HUES48 (cell line): ENCODE measurements around the gene GP9.

ENCODE experiments used
- H3K27ac ChIP-seq: one replicate; pipeline ENCODE4 v1.7.0; 2013; ENCODE audit warnings: low read depth, low read length, inconsistent platforms
- H3K27me3 ChIP-seq: 2 replicates; pipeline ENCODE4 v1.6.1; 2013; ENCODE audit warnings: mild to moderate bottlenecking, low read length; ENCODE audit not compliant: control insufficient read depth, insufficient read depth
- H3K36me3 ChIP-seq: 2 replicates; pipeline ENCODE4 v1.6.1; 2013; ENCODE audit warnings: low read length; ENCODE audit not compliant: control insufficient read depth, insufficient read depth
- H3K4me1 ChIP-seq: 2 replicates; pipeline ENCODE4 v1.6.1; 2013; ENCODE audit warnings: mild to moderate bottlenecking, low read length; ENCODE audit not compliant: control insufficient read depth, insufficient read depth
- H3K4me3 ChIP-seq: 2 replicates; pipeline ENCODE4 v1.5.1; 2013; ENCODE audit warnings: mild to moderate bottlenecking, low read depth, low read length
- H3K9ac ChIP-seq: 2 replicates; pipeline ENCODE4 v1.6.1; 2013; ENCODE audit warnings: mild to moderate bottlenecking, low read depth, low read length, moderate library complexity
- H3K9me3 ChIP-seq: 2 replicates; pipeline ENCODE4 v1.6.1; 2013; ENCODE audit warnings: low read length; ENCODE audit not compliant: control insufficient read depth, insufficient read depth

Gene GP9

GRCh38 chr3:129060276-129061022, at the start of gene GP9:
Gene GP9, plus strand, starts transcription at chr3:129060779. Its CDS starts 961 bp downstream, at chr3:129061740.
- H3K9ac ChIP-seq, result no peak within 1 kb of the TSS
- no peaks in the 10 kb centered on the region for H3K27me3 ChIP-seq
- H3K27ac ChIP-seq, result no peak within 1 kb of the TSS
- no peaks in the 10 kb centered on the region for H3K9me3 ChIP-seq
- no peaks in the 10 kb centered on the region for H3K36me3 ChIP-seq
- H3K4me3 ChIP-seq, result no peak within 1 kb of the TSS
- no peaks in the 10 kb centered on the region for H3K4me1 ChIP-seq

- no peaks in the 10 kb centered on the region for H3K4me1 ChIP-seq
- H3K36me3 ChIP-seq, result no peaks in the 10 kb centered on the region
- peaks cover 2% of the 10 kb centered on the region; the same call in 1 of the 2 replicates for H3K27me3 ChIP-seq
- no peak overlapping the region for H3K27ac ChIP-seq
- no peak overlapping the region for H3K4me3 ChIP-seq
- H3K9ac ChIP-seq, result no peak overlapping the region
- H3K9me3 ChIP-seq, result no peaks in the 10 kb centered on the region
These were observed 47.1 kb upstream of the GP9 start for GRCh38 chr3:129013491-129013891.

GRCh38 chr3:129014148-129014547, 46.4 kb upstream of the GP9 start:
- H3K36me3 ChIP-seq, result no peaks in the 10 kb centered on the region
- no peaks in the 10 kb centered on the region; the same call in 1 of the 2 replicates for H3K27me3 ChIP-seq
- no peak overlapping the region for H3K4me3 ChIP-seq
- no peaks in the 10 kb centered on the region for H3K9me3 ChIP-seq
- no peak overlapping the region for H3K9ac ChIP-seq
- H3K4me1 ChIP-seq, result no peaks in the 10 kb centered on the region
- no peak overlapping the region for H3K27ac ChIP-seq

GRCh38 chr3:129014793-129015345, 45.7 kb upstream of the GP9 start:
- Histone ChIP-seq H3K27ac (no peak overlapping the region), H3K4me3 (no peak overlapping the region), H3K36me3 (no peaks in the 10 kb centered on the region), H3K27me3 (no peaks in the 10 kb centered on the region; the same call in 1 of the 2 replicates), H3K9ac (no peak overlapping the region), H3K4me1 (no peaks in the 10 kb centered on the region), H3K9me3 (no peaks in the 10 kb centered on the region)

- Histone ChIP-seq H3K4me3 (no peak overlapping the region), H3K27ac (no peak overlapping the region), H3K36me3 (no peaks in the 10 kb centered on the region), H3K9ac (no peak overlapping the region), H3K27me3 (no peaks in the 10 kb centered on the region; the same call in 1 of the 2 replicates), H3K9me3 (no peaks in the 10 kb centered on the region), H3K4me1 (no peaks in the 10 kb centered on the region)
These were observed 45.0 kb upstream of the GP9 start for GRCh38 chr3:129015388-129016105.

- Histone ChIP-seq H3K4me1 (no peaks in the 10 kb centered on the region), H3K9me3 (no peaks in the 10 kb centered on the region), H3K4me3 (no peak overlapping the region), H3K9ac (no peak overlapping the region), H3K27ac (no peak overlapping the region), H3K36me3 (no peaks in the 10 kb centered on the region), H3K27me3 (no peaks in the 10 kb centered on the region; the same call in 1 of the 2 replicates)
These were observed 44.2 kb upstream of the GP9 start for GRCh38 chr3:129016356-129016719.

- Histone ChIP-seq H3K9ac (no peak overlapping the region), H3K27me3 (no peaks in the 10 kb centered on the region; the same call in 1 of the 2 replicates), H3K9me3 (no peaks in the 10 kb centered on the region), H3K4me1 (no peaks in the 10 kb centered on the region), H3K27ac (no peak overlapping the region), H3K4me3 (no peak overlapping the region), H3K36me3 (no peaks in the 10 kb centered on the region)
These were observed 43.7 kb upstream of the GP9 start for GRCh38 chr3:129016720-129017483.

- H3K4me3 ChIP-seq, result no peak overlapping the region
- no peaks in the 10 kb centered on the region for H3K9me3 ChIP-seq
- no peaks in the 10 kb centered on the region; the same call in 1 of the 2 replicates for H3K27me3 ChIP-seq
- H3K4me1 ChIP-seq, result no peaks in the 10 kb centered on the region
- no peak overlapping the region for H3K9ac ChIP-seq
- H3K36me3 ChIP-seq, result no peaks in the 10 kb centered on the region
- no peak overlapping the region for H3K27ac ChIP-seq
These were observed 43.1 kb upstream of the GP9 start for GRCh38 chr3:129017484-129017899.

- Histone ChIP-seq H3K4me3 (no peak overlapping the region), H3K27ac (no peak overlapping the region), H3K9ac (no peak overlapping the region), H3K27me3 (no peaks in the 10 kb centered on the region; the same call in 1 of the 2 replicates), H3K36me3 (no peaks in the 10 kb centered on the region), H3K9me3 (no peaks in the 10 kb centered on the region), H3K4me1 (no peaks in the 10 kb centered on the region)
These were observed 42.3 kb upstream of the GP9 start for GRCh38 chr3:129018271-129018670.

GRCh38 chr3:129018751-129019150, 41.8 kb upstream of the GP9 start:
- H3K4me3 ChIP-seq, result no peak overlapping the region
- H3K36me3 ChIP-seq, result no peaks in the 10 kb centered on the region
- no peak overlapping the region for H3K9ac ChIP-seq
- no peaks in the 10 kb centered on the region; the same call in none of the 2 replicates for H3K27me3 ChIP-seq
- no peaks in the 10 kb centered on the region for H3K4me1 ChIP-seq
- no peak overlapping the region for H3K27ac ChIP-seq
- no peaks in the 10 kb centered on the region for H3K9me3 ChIP-seq
